Effector CD8-positive, alpha-beta T cell (primary cell): ENCODE results near the gene TIMM44.
A peak's percentile ranks its signal among the peaks of the same experiment; 100 is the strongest.

Experiments used
- DNase-seq: peaks from one replicate; lab custom pipeline; 2025; lab: John Stamatoyannopoulos, UW

The TIMM44 gene

GRCh38 chr19:7914099-7914498 is 29.4 kb downstream of the TIMM44 start:
- no peak for DNase-seq

- no peak for DNase-seq
These were observed 29.8 kb downstream of the TIMM44 start for GRCh38 chr19:7913652-7914051.

DNA sequence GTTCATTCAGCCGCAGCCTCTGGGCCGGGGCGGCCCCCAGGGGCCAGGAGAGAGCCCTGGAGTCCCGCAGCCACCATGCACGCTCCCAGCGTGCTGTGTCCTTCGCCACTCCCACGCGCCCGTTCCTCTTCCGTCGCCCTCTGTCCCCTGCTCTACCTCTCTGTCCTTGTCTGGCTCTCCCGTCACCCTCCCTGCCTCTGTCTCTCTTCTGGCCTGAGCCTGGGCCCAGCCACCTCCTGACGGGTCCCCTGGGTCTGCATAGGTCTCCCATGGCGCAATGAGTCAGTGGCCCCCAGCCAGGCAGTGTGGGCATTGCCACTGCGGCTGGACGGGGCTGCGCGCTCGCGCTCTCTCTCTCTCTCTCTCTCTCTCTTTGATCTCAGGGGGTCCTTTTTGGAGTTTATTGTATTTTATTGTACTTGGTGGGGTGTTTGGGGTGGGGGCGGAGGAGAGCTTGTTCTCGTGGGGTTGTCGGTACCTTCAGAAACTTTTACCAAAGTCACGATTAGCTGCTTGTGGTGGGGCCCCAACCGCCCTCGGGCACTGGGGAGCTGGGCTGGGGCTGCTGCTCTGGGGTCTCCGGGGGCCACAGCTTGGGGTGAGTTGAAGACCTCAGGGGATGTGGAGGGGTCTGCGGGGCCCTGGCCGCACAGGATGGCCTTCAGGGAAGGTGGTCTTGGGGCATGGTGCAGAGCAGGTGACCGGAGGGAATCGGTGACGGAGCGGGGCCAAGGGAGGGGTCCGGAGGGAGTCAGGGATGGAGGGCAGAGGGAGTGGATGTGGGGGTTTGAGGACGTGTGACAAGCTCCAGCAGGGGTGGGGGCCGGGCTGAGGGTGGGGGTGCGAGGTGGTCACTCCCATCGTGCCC is 30.5 kb downstream of the TIMM44 start:
- no peak for DNase-seq

- no peak for DNase-seq
These were observed 31.2 kb downstream of the TIMM44 start for GRCh38 chr19:7912144-7912696.

GRCh38 chr19:7911508-7912143 is 31.8 kb downstream of the TIMM44 start:
- DNase-seq: no peak

GRCh38 chr19:7910321-7911161 is 32.9 kb downstream of the TIMM44 start:
- no peak for DNase-seq

GRCh38 chr19:7909471-7910067 is 33.9 kb downstream of the TIMM44 start:
- DNase-seq: no peak

- DNase-seq: no peak
These were observed 34.6 kb downstream of the TIMM44 start for GRCh38 chr19:7908742-7909461.

DNA sequence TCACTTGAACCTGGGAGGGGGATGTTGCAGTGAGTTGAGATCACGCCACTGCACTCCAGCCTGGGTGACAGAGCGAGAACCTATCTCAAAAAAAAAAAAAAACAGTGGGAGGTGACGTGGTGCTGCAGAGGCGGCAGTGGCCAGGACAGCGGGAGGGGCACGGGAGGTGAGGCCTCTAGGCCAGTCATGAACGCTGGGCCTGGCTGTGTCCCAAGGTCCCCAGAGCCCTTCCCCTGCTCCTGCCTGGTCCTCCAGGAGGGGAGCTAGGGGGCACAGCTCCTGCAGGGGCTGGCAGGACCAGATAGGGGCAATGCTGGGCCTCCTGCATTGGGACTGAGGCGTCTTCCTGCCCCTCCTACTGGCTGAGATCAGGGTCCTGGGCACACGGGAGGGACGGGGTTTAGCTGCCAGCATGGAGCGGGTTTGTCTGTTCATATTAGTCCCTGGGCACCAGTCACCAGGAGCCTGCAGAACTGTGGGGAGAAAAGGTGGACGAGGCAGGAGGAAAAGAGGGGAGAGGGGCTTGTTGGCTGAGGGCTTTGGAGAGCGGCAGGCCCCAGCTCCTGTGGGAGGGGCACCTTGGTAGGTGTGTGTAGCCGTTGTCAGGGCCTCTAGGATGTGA is 35.3 kb downstream of the TIMM44 start:
- DNase-seq: no peak

GRCh38 chr19:7907544-7907943 is 35.9 kb downstream of the TIMM44 start:
- no peak for DNase-seq

GRCh38 chr19:7907122-7907521 is 36.3 kb downstream of the TIMM44 start:
- no peak for DNase-seq

DNA sequence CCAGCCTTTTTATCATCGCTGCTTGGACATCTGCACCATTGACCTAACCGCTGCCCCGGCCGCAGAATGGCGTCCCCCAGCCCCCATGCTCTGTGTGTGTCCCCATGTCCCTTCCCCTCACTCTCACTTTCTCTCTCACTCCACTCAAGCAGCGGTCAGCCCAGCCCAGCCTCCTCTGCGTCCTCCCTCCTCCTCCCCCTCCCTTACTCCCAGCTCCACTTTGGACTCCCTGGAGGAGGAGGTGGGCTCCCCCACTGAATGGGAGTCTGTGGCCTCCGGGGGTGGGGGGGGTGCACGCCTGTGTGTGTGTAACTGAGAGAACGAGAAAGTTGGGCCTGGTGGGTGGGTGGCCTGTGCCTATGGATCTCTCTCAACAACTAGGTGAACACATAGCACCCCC is 37.6 kb downstream of the TIMM44 start:
- DNase-seq: no peak

GRCh38 chr19:7905268-7905667 is 38.2 kb downstream of the TIMM44 start:
- DNase-seq: no peak

- peak; percentile 68 for DNase-seq
These were observed 39.1 kb downstream of the TIMM44 start for GRCh38 chr19:7904074-7905020.

DNA sequence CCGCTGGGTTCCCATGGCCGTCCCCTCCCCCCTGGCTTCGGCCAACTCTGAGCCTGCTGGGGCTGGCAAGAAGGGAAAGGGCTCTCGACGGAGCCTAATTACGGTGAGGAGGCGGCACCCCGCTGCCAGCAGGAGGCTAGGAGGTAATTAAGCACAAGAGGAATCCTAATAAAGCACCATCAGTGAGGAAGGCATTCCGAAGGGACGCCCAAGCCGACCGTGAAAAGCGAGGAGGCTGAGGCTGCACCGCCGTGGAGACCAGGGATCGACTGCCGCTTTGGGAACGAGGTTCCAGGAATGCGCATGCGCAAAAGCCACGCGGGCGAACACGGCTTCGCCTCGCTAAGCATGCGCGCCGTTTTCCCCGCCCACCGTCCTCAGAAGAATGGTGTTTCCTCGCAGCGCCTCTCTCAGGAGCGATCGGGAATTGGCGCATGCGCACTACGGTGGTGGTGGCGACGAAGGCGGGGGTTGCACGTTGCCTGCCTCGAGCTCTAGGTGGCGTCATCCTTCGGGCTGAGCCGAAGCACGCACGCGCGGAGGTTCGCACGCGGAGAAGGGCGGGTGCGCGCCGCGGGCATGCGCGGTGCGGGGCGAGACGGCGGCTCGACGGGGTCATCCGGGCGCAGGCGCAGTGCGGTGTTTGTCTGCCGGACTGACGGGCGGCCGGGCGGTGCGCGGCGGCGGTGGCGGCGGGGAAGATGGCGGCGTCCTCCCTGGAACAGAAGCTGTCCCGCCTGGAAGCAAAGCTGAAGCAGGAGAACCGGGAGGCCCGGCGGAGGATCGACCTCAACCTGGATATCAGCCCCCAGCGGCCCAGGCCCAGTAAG is 40.0 kb downstream of the TIMM44 start, which contains the start of gene MAP2K7:
Gene MAP2K7 (plus strand): TSS at position 634 of the 830 bp plus-strand sequence. CDS start 68 bp downstream, at position 702.
- peak; percentile 100 for DNase-seq

GRCh38 chr19:7902796-7903243 is 40.6 kb downstream of the TIMM44 start:
- DNase-seq: no peak

GRCh38 chr19:7901337-7901736 is 42.1 kb downstream of the TIMM44 start:
- DNase-seq: no peak

- no peak for DNase-seq
These were observed 42.5 kb downstream of the TIMM44 start for GRCh38 chr19:7900931-7901330.
